GM12878 (cell line): ENCODE results near the gene RALGPS1. TPM values are rescaled to one million over a fixed set of nuclear protein-coding genes. Genes with fewer than 3 reads are reported as not detected.
A peak's percentile ranks its signal among the peaks of the same experiment; 100 is the strongest.

Source experiments
- ATAC-seq: fragments of 200-7000 bp; cut with Tn5 transposase; 3 replicates; pipeline ENCODE4 v1.9.1; 2020; ENCODE audit warnings: mild to moderate bottlenecking, moderate library complexity
- BruUV-seq: library from RNA; stranded (reverse); fragments of 400-500 nt; replicated peaks from 2 replicates; lab custom pipeline; 2021; lab: Mats Ljungman, UMichigan
- CTCF ChIA-PET: fragments of 300-600 bp; sonication (Branson Sonifier 250); formaldehyde crosslinking; extraction: SDS; loops from one replicate; lab custom pipeline; 2021; ENCODE audit warnings: inconsistent platforms; lab: Yijun Ruan, JAX
- POLR2A ChIA-PET: fragments of 350-600 bp; formaldehyde crosslinking; extraction: SDS; loops from one replicate; lab custom pipeline; 2021; ENCODE audit warnings: inconsistent platforms; lab: Charles Lee
- RAD21 ChIA-PET: fragments of 300-600 bp; sonication (Branson Sonifier 250); formaldehyde crosslinking; loops from one replicate; lab custom pipeline; 2023; ENCODE audit warnings: antibody characterized with exemption; ENCODE audit not compliant: unreplicated experiment; lab: Charles Lee
- SMC1A ChIA-PET: fragments of 300-600 bp; sonication (Branson Sonifier 250); formaldehyde crosslinking; loops from one replicate; lab custom pipeline; 2023; ENCODE audit not compliant: unreplicated experiment, uncharacterized antibody; lab: Charles Lee
- DNase-seq: peaks from one replicate; pipeline ENCODE4 v3.0.0-alpha.2; 2011; ENCODE audit warnings: low read depth, low spot score
- FAIRE-seq: peaks from 3 replicates; lab custom pipeline; 2011; peaks lifted over from hg19 to GRCh38; lab: Jason Lieb, UNC
- H2AFZ ChIP-seq: 2 replicates; pipeline ENCODE4 v1.6.0; 2011; ENCODE audit warnings: low read depth, low read length, control low read depth; ENCODE audit not compliant: control insufficient read depth
- H3K27ac ChIP-seq: 2 replicates; pipeline ENCODE4 v1.5.1; 2011; ENCODE audit warnings: control low read depth; ENCODE audit not compliant: control insufficient read depth, insufficient read depth
- H3K27me3 ChIP-seq, 2 experiments: replicated peaks in 1 of 2; 2 replicates each; pipeline versions ENCODE4 v1.6.0 to v1.6.1; 2011; ENCODE audit warnings: low read length in 1 of 2; ENCODE audit not compliant: control insufficient read depth in 2 of 2, insufficient read depth in 2 of 2
- H3K36me3 ChIP-seq, 2 experiments: 2 replicates each; pipeline ENCODE4 v1.5.1; 2011; ENCODE audit warnings: low read length in 1 of 2; ENCODE audit not compliant: control insufficient read depth in 2 of 2, insufficient read depth in 2 of 2
- H3K4me1 ChIP-seq: 2 replicates; pipeline ENCODE4 v1.6.1; 2011; ENCODE audit warnings: mild to moderate bottlenecking, low read length, moderate library complexity, mixed read lengths; ENCODE audit not compliant: control insufficient read depth, insufficient read depth
- H3K4me2 ChIP-seq: 2 replicates; pipeline ENCODE4 v1.6.0; 2011; ENCODE audit warnings: control low read depth; ENCODE audit not compliant: control insufficient read depth, insufficient read depth
- H3K4me3 ChIP-seq: fragments of 200-600 bp; sonication (generic); 2 replicates; pipeline ENCODE4 v1.5.1; 2016
- H3K79me2 ChIP-seq: 2 replicates; pipeline ENCODE4 v1.6.0; 2011; ENCODE audit warnings: low read length; ENCODE audit not compliant: control insufficient read depth, insufficient read depth
- H3K9ac ChIP-seq: 2 replicates; pipeline ENCODE4 v1.8.0; 2011; ENCODE audit warnings: low read length, control low read depth, mixed read lengths; ENCODE audit not compliant: control insufficient read depth, insufficient read depth
- H3K9me3 ChIP-seq: replicated peaks from 3 replicates; pipeline ENCODE4 v1.5.1; 2011; ENCODE audit warnings: mild to moderate bottlenecking, low read length; ENCODE audit not compliant: control insufficient read depth, insufficient read depth
- H4K20me1 ChIP-seq: 2 replicates; pipeline ENCODE4 v1.6.0; 2011; ENCODE audit not compliant: control insufficient read depth, insufficient read depth
- BCL3 ChIP-seq: IDR thresholded peaks from 2 replicates; pipeline ENCODE4 v1.6.1; 2011; ENCODE audit warnings: borderline replicate concordance, low read depth, mild to moderate bottlenecking, moderate library complexity, low read length; ENCODE audit not compliant: insufficient read depth, poor library complexity, severe bottlenecking
- BMI1 ChIP-seq: fragments of 450-650 bp; IDR thresholded peaks from 2 replicates; pipeline ENCODE4 v1.6.1; 2016; ENCODE audit warnings: mild to moderate bottlenecking, moderate library complexity, borderline replicate concordance
- CBX3 ChIP-seq: fragments of 200-600 bp; sonication (generic); IDR thresholded peaks from 2 replicates; pipeline ENCODE4 v1.6.1; 2016; ENCODE audit warnings: low read depth, borderline replicate concordance
- CHD4 ChIP-seq: fragments of 200-600 bp; sonication (generic); IDR thresholded peaks from 2 replicates; pipeline ENCODE4 v1.6.1; 2016; ENCODE audit warnings: mild to moderate bottlenecking
- HDGF ChIP-seq: fragments of 450-650 bp; IDR thresholded peaks from 2 replicates; pipeline ENCODE4 v1.6.1; 2016; ENCODE audit warnings: antibody characterized with exemption
- HSF1 ChIP-seq: fragments of 150-350 bp; IDR thresholded peaks from 2 replicates; pipeline ENCODE4 v1.6.1; 2014; ENCODE audit warnings: mild to moderate bottlenecking, low read depth, low read length
- MTA3 ChIP-seq: IDR thresholded peaks from 2 replicates; pipeline ENCODE4 v1.6.1; 2012; ENCODE audit warnings: low read length, inconsistent platforms, borderline replicate concordance
- MYB ChIP-seq: fragments of 150-350 bp; IDR thresholded peaks from 2 replicates; pipeline ENCODE4 v1.6.1; 2014; ENCODE audit warnings: mild to moderate bottlenecking, low read depth, low read length, borderline replicate concordance
- PML ChIP-seq: IDR thresholded peaks from 2 replicates; pipeline ENCODE4 v1.6.1; 2012; ENCODE audit warnings: low read length, inconsistent platforms
- RAD21 ChIP-seq: IDR thresholded peaks from 2 replicates; pipeline ENCODE4 v1.6.1; 2011; ENCODE audit warnings: mild to moderate bottlenecking, low read depth, low read length, moderate library complexity; ENCODE audit not compliant: insufficient read depth
- RB1 ChIP-seq: fragments of 450-650 bp; formaldehyde crosslinking; IDR thresholded peaks from 2 replicates; pipeline ENCODE4 v1.6.1; 2017; ENCODE audit warnings: mild to moderate bottlenecking, borderline replicate concordance
- RELB ChIP-seq: fragments of 450-650 bp; IDR thresholded peaks from 2 replicates; pipeline ENCODE4 v1.6.1; 2017; ENCODE audit warnings: low read depth, mild to moderate bottlenecking, moderate library complexity
- TARDBP ChIP-seq: IDR thresholded peaks from 2 replicates; pipeline ENCODE4 v1.6.1; 2016; ENCODE audit warnings: borderline replicate concordance
- TBL1XR1 ChIP-seq: IDR thresholded peaks from 2 replicates; pipeline ENCODE4 v1.6.1; 2012; ENCODE audit warnings: low read depth, low read length, improper control_type of control experiment
- YY1 ChIP-seq: IDR thresholded peaks from 2 replicates; pipeline ENCODE4 v1.6.1; 2011; ENCODE audit warnings: low read depth, mild to moderate bottlenecking, low read length
- ZNF207 ChIP-seq: fragments of 450-650 bp; IDR thresholded peaks from 2 replicates; pipeline ENCODE4 v1.6.1; 2014; ENCODE audit warnings: antibody characterized with exemption, mild to moderate bottlenecking, borderline replicate concordance
- ZNF274 ChIP-seq: IDR thresholded peaks from one replicate; pipeline ENCODE4 v1.8.0; 2011; ENCODE audit not compliant: insufficient read length, insufficient read depth
- WGBS: methylation state at CpG from one replicate; pipeline ENCODE4 v1.1.6; 2016; ENCODE audit warnings: low lambda C conversion rate; ENCODE audit not compliant: insufficient replicate concordance, insufficient coverage; ENCODE audit errors: missing lambda C conversion rate; 5-methylcytosine and 5-hydroxymethylcytosine counted together
- in situ Hi-C: fragments of 300-500 bp; cut with MboI; formaldehyde crosslinking; loops from 9 replicates; pipeline ENCODE4 v1.14.3; 2018; ENCODE audit warnings: mixed read lengths
- intact Hi-C: fragments of 100-400 bp; cut with micrococcal nuclease; formaldehyde crosslinking; loops from one replicate; pipeline ENCODE4 v1.14.2; 2022; ENCODE audit not compliant: unreplicated experiment
- polyA plus RNA-seq, 11 experiments: library from polyadenylated mRNA; depleted of rRNA in 4 of 11; unstranded in 6 of 11; stranded (reverse) in 5 of 11; fragments of >200 nt; fragmentation: Nextera tagmentation in 4 of 11; fragmentation: Illumina TruSeq in 1 of 11; extraction: Ambion mirVana in 4 of 11; extraction: Trizol in 1 of 11; gene quantifications; 1 replicate in 1 of 11; 2 replicates in 10 of 11; pipeline versions ENCODE4 v1.2.1 to v1.2.3, GENCODE V29; 2011 to 2016; ENCODE audit warnings: inconsistent platforms in 2 of 11, missing spikeins in 2 of 11, low read depth in 1 of 11
- total RNA-seq, 4 experiments: library from RNA; depleted of rRNA in 3 of 4; stranded (reverse); fragments of >200 nt in 3 of 4; fragmentation: Illumina TruSeq in 1 of 4; extraction: Trizol in 1 of 4; gene quantifications; 2 replicates each; pipeline versions ENCODE4 v1.2.1 to v1.2.3, GENCODE V29; 2013 to 2021

The RALGPS1 gene
- total and polyA plus RNA-seq, 10 of the 15 experiments (the other 5 are each of a cell fraction or from before 2014, with no cell fraction given), result 0.13 to 5.6 (median 2.7) TPM

GRCh38 chr9:127214421-127215267 is 300.1 kb downstream of the RALGPS1 start:
- Histone ChIP-seq H3K4me3 (no peak overlapping the region), H3K9ac (no peak overlapping the region), H3K4me1 (no peaks in the 10 kb centered on the region), H3K4me2 (no peak overlapping the region), H2AFZ (peak overlapping the region; percentile 52; the same call in 1 of the 2 replicates), H3K79me2 (no peaks in the 10 kb centered on the region), H3K27me3 (no peaks in the 10 kb centered on the region), H4K20me1 (no peaks in the 10 kb centered on the region), H3K36me3 (no peaks in the 10 kb centered on the region), H3K9me3 (no peaks in the 10 kb centered on the region), H3K27ac (no peak overlapping the region)
- in situ Hi-C loops (loop anchor here (5.0 kb wide), 1 partner anchor 183 kb away; the partner anchor contains the start of gene SLC2A8), intact Hi-C loops (loop anchor here (1.0 to 10.0 kb wide), 3 partner anchors 133 to 240 kb away; partner anchors contain the start of genes LRSAM1 and RPL12)
- no TSS peak for BruUV-seq
- CTCF ChIA-PET, result interaction anchor here (0.6 to 3.5 kb wide), 48 partner anchors 8 to 707 kb away, joined by 3 to 25 read pairs (median 4); partner anchors contain the start of genes RALGPS1, SLC2A8 and TOR2A
- DNase-seq, result no peak
- peak; percentile 93 for FAIRE-seq
- RAD21 ChIA-PET, result interaction anchor here (0.7 to 2.2 kb wide), 15 partner anchors 10 to 388 kb away, joined by 3 to 13 read pairs (median 3); partner anchors contain the start of gene SLC2A8
- 32% methylated on average over 6 of the region's 6 CpGs for WGBS
- POLR2A ChIA-PET, result interaction anchor here (0.6 kb wide), 1 partner anchor 240 kb away, joined by 3 read pairs; no protein-coding TSS in a partner anchor
- peak; percentile 96 for ATAC-seq
- SMC1A ChIA-PET, result interaction anchor here (0.6 to 4.4 kb wide), 16 partner anchors 10 to 371 kb away, joined by 3 to 35 read pairs (median 4); partner anchors contain the start of gene SLC2A8
- TF ChIP-seq YY1 (peak; percentile 90), PML (no peak), TBL1XR1 (no peak), CHD4 (no peak), HSF1 (no peak), BCL3 (no peak), RAD21 (peak; percentile 88), BMI1 (no peak), HDGF (no peak), CBX3 (no peak), MYB (no peak), ZNF207 (no peak), ZNF274 (no peak), TARDBP (no peak), RELB (no peak), MTA3 (no peak), RB1 (0 out of 2 replicates have a peak, but pooled peaks have one; percentile 40)
